HEK293 (cell line): Measurements from ENCODE around the gene MCCC2.

Experiments used
- GLI2 ChIP-seq: fragments of 450-650 bp; formaldehyde crosslinking; IDR thresholded peaks from 2 replicates; pipeline ENCODE4; 2017; ENCODE audit warnings: missing biosample characterization, missing genetic modification characterization, low read depth, borderline replicate concordance
- SCRT2 ChIP-seq: fragments of 450-650 bp; formaldehyde crosslinking; IDR thresholded peaks from 2 replicates; pipeline ENCODE4 v1.5.1; 2016; ENCODE audit warnings: missing biosample characterization, missing genetic modification characterization
- ZEB2 ChIP-seq: fragments of 450-650 bp; formaldehyde crosslinking; IDR thresholded peaks from 2 replicates; pipeline ENCODE4 v1.5.1; 2016; ENCODE audit warnings: missing biosample characterization, missing genetic modification characterization
- ZNF112 ChIP-seq: fragments of 450-650 bp; formaldehyde crosslinking; IDR thresholded peaks from 2 replicates; pipeline ENCODE4 v1.5.0; 2017; ENCODE audit warnings: missing biosample characterization, missing genetic modification characterization
- ZNF121 ChIP-seq: fragments of 450-650 bp; formaldehyde crosslinking; IDR thresholded peaks from 2 replicates; pipeline ENCODE4 v1.5.1; 2016; ENCODE audit warnings: missing biosample characterization, missing genetic modification characterization
- ZNF140 ChIP-seq: fragments of 450-650 bp; formaldehyde crosslinking; IDR thresholded peaks from 2 replicates; pipeline ENCODE4 v1.5.1; 2016; ENCODE audit warnings: missing biosample characterization, missing genetic modification characterization
- ZNF549 ChIP-seq: fragments of 450-650 bp; IDR thresholded peaks from 2 replicates; pipeline ENCODE4 v1.5.1; 2018; ENCODE audit warnings: missing biosample characterization, missing genetic modification characterization, mild to moderate bottlenecking, inconsistent platforms, moderate library complexity
- ZNF624 ChIP-seq: fragments of 450-650 bp; formaldehyde crosslinking; IDR thresholded peaks from 2 replicates; pipeline ENCODE4 v1.5.1; 2017; ENCODE audit warnings: missing biosample characterization, missing genetic modification characterization
- TF ChIP-seq, protein P1 (sequence below): fragments of 450-650 bp; formaldehyde crosslinking; IDR thresholded peaks from 2 replicates; pipeline ENCODE4 v1.5.1; 2016; ENCODE audit warnings: missing biosample characterization, missing genetic modification characterization

DNA sequence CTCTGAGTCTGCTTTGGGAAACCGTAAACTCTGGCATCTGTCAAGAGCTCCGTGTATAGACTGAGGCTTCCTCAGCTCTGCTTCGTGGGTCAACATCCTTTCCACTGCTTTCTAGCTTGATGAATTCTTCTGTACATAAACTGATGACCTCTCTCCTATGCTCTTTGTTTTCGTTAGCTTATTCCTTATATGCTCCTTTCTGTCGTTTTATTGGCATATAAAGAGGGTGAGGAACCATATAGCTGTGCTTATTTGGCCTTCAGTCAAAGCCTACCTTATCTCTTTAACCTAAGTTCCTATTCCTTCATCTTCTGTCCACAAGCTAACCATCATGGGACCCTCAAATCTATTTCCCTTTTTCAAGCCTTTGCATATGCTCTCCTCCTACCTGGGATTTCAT lies 92.6 kb downstream of the MCCC2 start:
- TF ChIP-seq ZNF112 (tag by site-specific recombination) = no peak
- TF ChIP-seq, protein P1, sequence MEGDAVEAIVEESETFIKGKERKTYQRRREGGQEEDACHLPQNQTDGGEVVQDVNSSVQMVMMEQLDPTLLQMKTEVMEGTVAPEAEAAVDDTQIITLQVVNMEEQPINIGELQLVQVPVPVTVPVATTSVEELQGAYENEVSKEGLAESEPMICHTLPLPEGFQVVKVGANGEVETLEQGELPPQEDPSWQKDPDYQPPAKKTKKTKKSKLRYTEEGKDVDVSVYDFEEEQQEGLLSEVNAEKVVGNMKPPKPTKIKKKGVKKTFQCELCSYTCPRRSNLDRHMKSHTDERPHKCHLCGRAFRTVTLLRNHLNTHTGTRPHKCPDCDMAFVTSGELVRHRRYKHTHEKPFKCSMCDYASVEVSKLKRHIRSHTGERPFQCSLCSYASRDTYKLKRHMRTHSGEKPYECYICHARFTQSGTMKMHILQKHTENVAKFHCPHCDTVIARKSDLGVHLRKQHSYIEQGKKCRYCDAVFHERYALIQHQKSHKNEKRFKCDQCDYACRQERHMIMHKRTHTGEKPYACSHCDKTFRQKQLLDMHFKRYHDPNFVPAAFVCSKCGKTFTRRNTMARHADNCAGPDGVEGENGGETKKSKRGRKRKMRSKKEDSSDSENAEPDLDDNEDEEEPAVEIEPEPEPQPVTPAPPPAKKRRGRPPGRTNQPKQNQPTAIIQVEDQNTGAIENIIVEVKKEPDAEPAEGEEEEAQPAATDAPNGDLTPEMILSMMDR (tag by site-specific recombination) = no peak
- TF ChIP-seq ZNF140 (tag by site-specific recombination) = no peak
- no peak for TF ChIP-seq ZEB2 (tag by site-specific recombination)
- no peak for TF ChIP-seq ZNF121
- TF ChIP-seq SCRT2 (tag by site-specific recombination) = no peak
- TF ChIP-seq ZNF624 = no peak
- TF ChIP-seq GLI2 (tag by site-specific recombination) = no peak
- no peak for TF ChIP-seq ZNF549
